PC-9 (cell line): Measurements from ENCODE around the gene ZSCAN31. TPM values are rescaled to one million over a fixed set of nuclear protein-coding genes. Genes with fewer than 3 reads are reported as not detected.

Source experiments
- BruUV-seq: library from RNA; stranded (reverse); fragments of 400-500 nt; replicated peaks from 2 replicates; lab custom pipeline; 2021; lab: Mats Ljungman, UMichigan
- CTCF ChIA-PET: fragments of 300-600 bp; sonication (Branson Sonifier 250); formaldehyde crosslinking; loops from one replicate; lab custom pipeline; 2022; ENCODE audit warnings: antibody characterized with exemption; lab: Charles Lee
- POLR2A ChIA-PET: fragments of 300-600 bp; sonication (Branson Sonifier 250); formaldehyde crosslinking; loops from one replicate; lab custom pipeline; 2022; ENCODE audit warnings: antibody characterized with exemption; ENCODE audit not compliant: unreplicated experiment; lab: Charles Lee
- DNase-seq, 2 experiments: peaks; one replicate each; pipeline versions ENCODE4 v3.0.0 to v3.0.0-alpha.2; 2015 to 2022; ENCODE audit warnings: mixed read lengths in 1 of 2
- H2AFZ ChIP-seq: fragments of 200-600 bp; sonication (generic); 2 replicates; pipeline ENCODE4 v1.8.1; 2017; ENCODE audit warnings: antibody characterized with exemption
- H3F3A ChIP-seq: fragments of 200-600 bp; sonication (generic); 2 replicates; pipeline ENCODE4 v1.8.1; 2017; ENCODE audit warnings: antibody characterized with exemption, mild to moderate bottlenecking, low read depth; ENCODE audit not compliant: insufficient read depth
- H3K27ac ChIP-seq: fragments of 200-600 bp; sonication (generic); 2 replicates; pipeline ENCODE4 v1.6.1; 2016; ENCODE audit warnings: mixed run types
- H3K27me3 ChIP-seq: fragments of 200-600 bp; sonication (generic); 2 replicates; pipeline ENCODE4 v1.6.1; 2016; ENCODE audit warnings: low read depth, mixed run types; ENCODE audit not compliant: insufficient read depth
- H3K36me3 ChIP-seq: fragments of 200-600 bp; sonication (generic); 2 replicates; pipeline ENCODE4 v1.6.1; 2016; ENCODE audit warnings: low read depth, mixed run types
- H3K4me1 ChIP-seq: fragments of 200-600 bp; sonication (generic); replicated peaks from 2 replicates; pipeline ENCODE4 v1.6.1; 2016; ENCODE audit warnings: mixed run types; ENCODE audit not compliant: insufficient read depth
- H3K4me2 ChIP-seq: fragments of 200-600 bp; sonication (generic); 2 replicates; pipeline ENCODE4 v1.6.1; 2017; ENCODE audit warnings: mixed run types
- H3K4me3 ChIP-seq: fragments of 200-600 bp; sonication (generic); 2 replicates; pipeline ENCODE4 v1.6.1; 2016; ENCODE audit warnings: mixed run types
- H3K79me2 ChIP-seq: fragments of 200-600 bp; sonication (generic); 2 replicates; pipeline ENCODE4 v1.6.1; 2017; ENCODE audit warnings: low read depth, mixed run types
- H3K9me2 ChIP-seq: fragments of 200-600 bp; sonication (generic); 2 replicates; pipeline ENCODE4 v1.8.1; 2017; ENCODE audit warnings: mild to moderate bottlenecking; ENCODE audit not compliant: insufficient read depth
- H3K9me3 ChIP-seq: fragments of 200-600 bp; sonication (generic); 2 replicates; pipeline ENCODE4 v1.8.1; 2016; ENCODE audit warnings: low read depth; ENCODE audit not compliant: insufficient read depth
- H4K20me1 ChIP-seq: fragments of 200-600 bp; sonication (generic); 2 replicates; pipeline ENCODE4 v1.8.1; 2017; ENCODE audit not compliant: insufficient read depth
- CTCF ChIP-seq: fragments of 200-600 bp; sonication (generic); conservative IDR thresholded peaks from 2 replicates; pipeline ENCODE4 v1.6.1; 2017; ENCODE audit warnings: mixed run types, antibody characterized with exemption, mild to moderate bottlenecking, moderate library complexity
- EZH2 ChIP-seq: fragments of 200-600 bp; sonication (generic); IDR thresholded peaks from 2 replicates; pipeline ENCODE4 v1.8.0; 2017; ENCODE audit warnings: antibody characterized with exemption, low read depth
- intact Hi-C: fragments of 100-400 bp; cut with micrococcal nuclease; formaldehyde crosslinking; loops from one replicate; pipeline ENCODE4 v1.10.0; 2022; ENCODE audit not compliant: unreplicated experiment
- total RNA-seq: library from RNA; stranded (reverse); gene quantifications from 2 replicates; pipeline ENCODE4 v1.2.3, GENCODE V29; 2021

ZSCAN31 gene
- total RNA-seq, 1 experiment from 2014 or later = 88.8 TPM

DNA sequence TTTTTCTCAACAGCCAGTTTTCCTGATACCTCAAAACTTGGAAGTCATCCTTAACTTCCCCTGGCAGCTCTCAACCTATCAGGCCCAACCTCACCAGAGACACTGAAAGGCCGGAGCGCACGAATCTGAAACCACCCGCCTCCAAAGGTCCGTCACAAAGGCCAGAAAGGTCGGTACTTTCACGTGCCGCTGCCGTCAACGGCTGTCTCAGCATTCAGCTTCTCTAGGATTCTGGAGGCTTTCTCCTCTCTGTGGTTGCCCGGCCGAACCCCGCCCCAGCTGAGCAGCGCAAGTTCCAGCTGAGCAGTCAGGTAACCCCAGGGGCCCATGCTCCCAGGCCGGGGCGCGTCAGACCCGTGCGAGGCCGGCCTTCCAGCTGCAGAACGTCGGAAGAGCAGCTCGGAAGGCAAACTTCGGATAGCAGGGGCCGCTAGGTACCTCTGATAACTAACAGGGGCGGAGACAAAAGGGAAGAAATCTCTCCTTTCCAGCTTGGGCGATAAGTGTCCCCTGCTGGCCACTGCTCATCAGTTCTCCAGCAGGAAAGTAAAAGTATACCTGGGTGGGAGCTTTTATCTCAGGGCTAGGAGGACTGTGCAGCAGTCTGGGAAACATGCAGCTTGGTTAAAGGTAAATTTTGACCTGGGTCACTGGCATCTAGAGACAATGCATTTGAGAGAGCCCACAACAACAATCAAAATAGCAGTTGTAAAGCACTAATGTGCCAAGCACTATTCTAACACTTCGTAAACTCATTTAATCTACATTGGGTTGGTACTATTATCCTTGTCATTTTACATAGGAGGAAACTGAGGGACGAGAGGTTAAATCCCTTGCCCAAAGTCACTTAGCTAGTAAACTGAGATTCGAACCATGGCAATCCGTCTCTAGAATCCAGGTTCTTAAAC is 47.5 kb upstream of the ZSCAN31 start:
- peaks cover 18% of the 10 kb centered on the region; the same call in 1 of the 2 replicates for H3F3A ChIP-seq
- peak overlapping the region; percentile 64 for H3K4me3 ChIP-seq
- POLR2A ChIA-PET = interaction anchor here (0.6 to 1.1 kb wide), 10 partner anchors 10 to 1203 kb away, joined by 3 to 7 read pairs (median 3); a partner anchor contains a TSS
- no peaks in the 10 kb centered on the region for H3K27me3 ChIP-seq
- peaks cover 3% of the 10 kb centered on the region; the same call in 1 of the 2 replicates for H3K9me3 ChIP-seq
- no TSS peak for BruUV-seq
- H4K20me1 ChIP-seq = no peaks in the 10 kb centered on the region
- CTCF ChIA-PET = interaction anchor here (0.5 to 2.2 kb wide), 6 partner anchors 19 to 267 kb away, joined by 3 to 9 read pairs (median 3); partner anchors contain the start of gene ZKSCAN4
- intact Hi-C loops = loop anchor here (1.0 to 2.0 kb wide), 3 partner anchors 16 to 481 kb away; partner anchors contain the start of genes ZKSCAN4 and ZSCAN12
- no peak overlapping the region for H3K27ac ChIP-seq
- TF ChIP-seq CTCF (peak; percentile 68), EZH2 (no peak)
- peaks cover 23% of the 10 kb centered on the region; the same call in 1 of the 2 replicates for H3K36me3 ChIP-seq
- H2AFZ ChIP-seq = peak overlapping the region; percentile 75
- peak; percentile 74 to 92 for DNase-seq
- no peaks in the 10 kb centered on the region for H3K9me2 ChIP-seq
- H3K79me2 ChIP-seq = no peaks in the 10 kb centered on the region
- H3K4me1 ChIP-seq = peaks cover 8% of the 10 kb centered on the region; the same call in 1 of the 2 replicates
- H3K4me2 ChIP-seq = peak overlapping the region; percentile 81

- ChIA-PET POLR2A (no interaction called here), CTCF (no interaction called here)
- no peaks in the 10 kb centered on the region for H3K9me2 ChIP-seq
- no peaks in the 10 kb centered on the region for H3K27me3 ChIP-seq
- H3F3A ChIP-seq = peaks cover 18% of the 10 kb centered on the region; the same call in 1 of the 2 replicates
- no peak overlapping the region for H3K27ac ChIP-seq
- BruUV-seq = no TSS peak
- peaks cover 8% of the 10 kb centered on the region; the same call in 1 of the 2 replicates for H3K4me1 ChIP-seq
- no peaks in the 10 kb centered on the region for H4K20me1 ChIP-seq
- H3K4me3 ChIP-seq = no peak overlapping the region
- intact Hi-C loops = no loop called here
- H3K9me3 ChIP-seq = peaks cover 3% of the 10 kb centered on the region; the same call in 1 of the 2 replicates
- H3K79me2 ChIP-seq = no peaks in the 10 kb centered on the region
- no peak overlapping the region for H2AFZ ChIP-seq
- H3K36me3 ChIP-seq = peaks cover 23% of the 10 kb centered on the region; the same call in 1 of the 2 replicates
- H3K4me2 ChIP-seq = no peak overlapping the region
- DNase-seq = no peak
- TF ChIP-seq CTCF = no peak
- no peak for TF ChIP-seq EZH2
These were observed 44.4 kb upstream of the ZSCAN31 start for GRCh38 chr6:28380381-28380780.

- Histone ChIP-seq H3K27ac (no peak overlapping the region), H3K27me3 (no peaks in the 10 kb centered on the region), H3K9me2 (no peaks in the 10 kb centered on the region), H3F3A (peaks cover 11% of the 10 kb centered on the region; the same call in 1 of the 2 replicates), H3K4me2 (no peak overlapping the region), H3K79me2 (no peaks in the 10 kb centered on the region), H3K4me1 (peaks cover 8% of the 10 kb centered on the region; the same call in 1 of the 2 replicates), H2AFZ (no peak overlapping the region), H4K20me1 (no peaks in the 10 kb centered on the region), H3K9me3 (peaks cover 3% of the 10 kb centered on the region; the same call in 1 of the 2 replicates), H3K4me3 (no peak overlapping the region), H3K36me3 (peaks cover 23% of the 10 kb centered on the region; the same call in 1 of the 2 replicates)
- intact Hi-C loops = no loop called here
- TF ChIP-seq EZH2 = no peak
- TF ChIP-seq CTCF = no peak
- DNase-seq = no peak
- POLR2A ChIA-PET = no interaction called here
- CTCF ChIA-PET = no interaction called here
- no TSS peak for BruUV-seq
These were observed 42.7 kb upstream of the ZSCAN31 start for GRCh38 chr6:28378644-28379043.
